ENCODE measurements around the gene TMEM79.
"Not testable (repeated sequence)": the region's sequence is repeated elsewhere in the genome, so short reads cannot be mapped to it uniquely, and the experiment has no call there.

TMEM79 gene

DNA sequence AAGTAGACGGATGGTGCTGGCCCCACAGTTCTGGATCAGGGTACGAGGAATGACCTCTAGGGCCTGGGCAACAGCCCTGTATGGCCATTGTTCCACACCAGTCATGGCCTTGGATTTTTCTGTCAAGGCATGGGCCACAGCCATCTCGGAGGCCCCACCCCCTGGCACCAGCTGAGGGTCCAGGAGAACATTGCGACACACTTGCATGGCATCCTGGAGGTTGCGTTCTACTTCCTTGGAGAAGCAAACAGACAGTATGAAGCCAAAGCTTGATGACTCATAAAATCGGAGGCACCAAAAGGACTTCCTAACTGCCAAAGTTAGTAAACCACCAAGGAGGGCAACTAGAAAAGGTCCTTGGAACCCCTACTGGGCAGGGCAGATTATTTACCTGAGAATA is 26.8 kb downstream of the TMEM79 start:
- DNase-seq, result no peak

GRCh38 chr1:156316909-156317308 is 32.8 kb downstream of the TMEM79 start:
- DNase-seq, result no peak

- DNase-seq, result no peak
Measured at GRCh38 chr1:156319664-156320063, 35.5 kb downstream of the TMEM79 start.

DNA sequence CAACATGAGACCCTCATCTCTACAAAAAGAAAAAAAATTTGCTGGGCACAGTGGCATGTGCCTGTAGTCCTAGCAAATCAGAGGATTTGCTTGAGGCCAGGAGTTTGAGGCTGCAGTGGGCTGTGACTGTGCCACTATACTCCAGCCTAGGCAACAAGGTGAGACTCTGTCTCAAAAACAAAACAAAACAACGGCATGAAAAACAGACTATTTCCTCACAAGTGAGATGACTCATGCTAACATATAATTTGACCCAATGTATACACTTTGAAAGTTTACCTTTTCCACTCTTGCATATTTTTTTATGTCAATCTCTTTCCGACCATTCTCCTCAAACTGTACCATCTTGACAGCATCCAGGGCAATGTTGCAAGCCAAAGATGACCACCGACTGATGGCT is 36.4 kb downstream of the TMEM79 start:
- no peak for DNase-seq

DNA sequence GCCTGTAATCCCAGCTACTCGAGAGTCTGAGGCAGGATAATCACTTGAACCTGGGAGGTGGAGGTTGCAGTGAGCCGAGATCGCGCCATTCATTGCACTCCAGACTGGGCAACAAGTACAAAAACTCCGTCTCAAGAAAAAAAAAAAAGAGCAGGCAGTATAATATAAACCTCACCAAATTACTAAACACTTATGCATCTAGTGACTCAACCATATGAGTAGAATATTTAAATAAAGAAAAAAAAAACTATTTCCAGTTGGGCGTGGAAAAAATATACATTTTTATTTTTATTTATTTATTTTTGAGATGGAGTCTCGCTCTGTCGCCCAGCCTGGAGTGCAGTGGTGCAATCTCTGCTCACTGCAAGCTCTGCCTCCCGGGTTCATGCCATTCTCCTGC is 39.1 kb downstream of the TMEM79 start:
- not testable (repeated sequence) for DNase-seq

DNA sequence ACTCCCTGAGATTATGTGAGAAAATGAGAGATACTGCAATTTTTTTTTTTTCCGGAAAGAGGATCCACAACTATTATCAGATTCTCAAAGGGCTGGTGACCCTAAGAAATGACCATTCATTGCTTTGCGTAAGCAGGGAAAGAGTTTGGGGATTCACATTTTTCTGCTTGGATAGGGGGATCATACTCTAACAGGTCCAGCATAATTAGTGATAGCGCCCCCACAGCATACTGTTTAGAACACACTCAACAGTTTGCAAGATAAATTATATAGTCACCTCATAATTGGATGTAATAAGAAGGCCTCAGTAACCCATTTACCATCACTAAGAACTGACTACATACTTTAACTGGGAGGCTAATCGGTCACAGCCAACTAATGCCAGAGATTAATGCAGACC is 52.1 kb downstream of the TMEM79 start:
- no peak for DNase-seq

DNA sequence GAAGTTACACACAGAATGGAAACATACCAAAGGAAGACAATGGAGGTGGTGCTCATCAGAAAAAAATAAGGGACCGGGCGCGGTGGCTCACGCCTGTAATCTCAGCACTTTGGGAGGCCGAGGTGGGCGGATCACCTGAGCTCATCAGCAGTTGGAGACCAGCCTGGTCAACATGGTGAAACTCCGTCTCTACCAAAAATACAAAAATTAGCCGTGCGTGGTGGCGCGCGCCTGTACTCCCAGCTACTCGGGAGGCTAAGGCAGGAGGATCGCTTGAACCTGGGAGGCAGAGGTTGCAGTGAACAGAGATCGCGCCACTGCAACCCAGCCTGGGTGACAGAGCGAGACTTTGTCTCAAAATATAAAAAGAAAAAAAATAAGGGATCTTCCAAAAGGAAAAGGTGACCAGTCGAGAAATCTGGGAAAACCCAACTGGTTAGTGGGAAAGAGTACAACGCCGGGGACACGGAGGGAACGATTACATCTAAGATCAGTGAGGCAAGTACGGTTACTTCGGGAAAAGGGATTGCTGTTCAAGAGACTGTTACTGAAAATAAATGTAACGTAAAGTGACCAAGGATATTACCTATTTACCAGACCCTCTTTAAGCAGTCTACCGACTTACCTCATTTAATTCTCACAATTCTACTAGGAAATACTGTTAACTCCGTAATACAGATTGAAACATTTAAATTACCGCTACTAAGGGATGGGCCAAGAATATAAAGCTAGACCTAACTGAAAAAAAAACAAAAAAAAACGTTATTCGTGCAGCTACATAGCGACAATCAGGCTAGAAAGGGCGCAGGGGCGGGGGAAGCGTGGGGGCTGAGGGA is 53.1 kb downstream of the TMEM79 start:
- DNase-seq, result no peak

DNA sequence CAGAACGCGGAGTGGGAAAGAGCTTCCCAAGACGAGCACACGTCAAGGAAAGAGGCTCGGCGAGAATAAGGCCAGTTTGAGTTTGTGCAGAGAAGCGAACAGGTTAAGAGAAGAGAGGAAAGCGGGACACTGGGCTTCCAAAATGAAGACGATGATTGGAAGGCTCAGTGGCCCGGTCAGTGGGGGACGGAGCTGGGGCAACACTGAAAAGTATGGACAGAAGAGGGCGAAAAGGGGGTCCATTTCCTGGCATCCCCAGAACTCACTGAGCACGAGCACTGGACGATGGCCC is 53.7 kb downstream of the TMEM79 start:
- DNase-seq, result no peak

DNA sequence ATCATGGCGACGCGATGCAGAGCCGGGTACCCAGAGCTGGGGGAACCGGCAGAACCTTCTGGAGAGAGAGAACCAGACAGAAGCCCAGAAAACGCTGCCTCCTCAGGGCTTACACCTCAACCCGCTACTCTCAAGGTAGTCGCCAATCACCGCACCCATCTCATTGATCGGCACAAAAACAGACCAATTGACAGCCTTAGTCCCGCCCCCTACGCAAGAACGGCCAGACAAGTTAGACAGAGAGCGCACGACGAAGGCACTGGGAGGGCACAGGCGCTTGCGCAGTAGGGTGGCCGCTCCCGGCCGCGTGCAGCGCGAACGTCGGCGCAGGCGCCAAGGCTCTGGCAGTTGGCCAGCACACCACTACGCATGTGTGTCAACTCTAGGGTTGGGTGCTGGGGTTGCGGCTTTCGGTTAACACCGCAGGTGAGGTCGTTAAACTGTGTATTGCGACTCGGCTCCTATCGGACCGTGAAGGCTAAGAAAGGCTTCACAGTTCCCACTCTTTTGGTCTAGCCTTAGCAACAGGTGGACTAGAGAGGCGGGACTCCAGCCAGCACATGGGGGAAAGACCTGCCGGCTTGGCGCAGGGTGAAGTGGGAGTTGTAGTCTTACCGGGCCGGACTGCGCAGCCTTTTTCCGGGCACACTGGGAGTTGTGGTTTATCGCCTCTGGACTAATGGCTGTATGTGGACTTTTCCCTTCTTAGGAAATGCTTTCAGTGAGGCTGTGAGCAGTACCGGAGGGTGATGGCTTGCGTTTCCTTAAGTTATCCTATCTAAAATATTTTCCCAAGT is 54.3 kb downstream of the TMEM79 start, which contains the start of the genes CCT3 and TSACC:
TSS of gene CCT3 (minus strand) at position 113 of the 797 bp plus-strand sequence. CDS start at position 5, 108 bp downstream.
TSS of gene TSACC (plus strand) at position 347 of the 797 bp plus-strand sequence. CDS start 1,232 bp downstream, outside the sequence.
- peak; percentile 99 for DNase-seq

Data from activated CD4-positive, alpha-beta T cell treated with anti-CD3 and anti-CD28 coated beads for 1 hour (primary cell).